Fibroblast of skin of scalp (primary cell): ENCODE measurements around the gene DNAJB11.
A peak's percentile ranks its signal among the peaks of the same experiment; 100 is the strongest.

ENCODE experiments used
- DNase-seq: peaks from one replicate; pipeline ENCODE4 v3.0.0-alpha.2; 2013

DNAJB11 gene

DNA sequence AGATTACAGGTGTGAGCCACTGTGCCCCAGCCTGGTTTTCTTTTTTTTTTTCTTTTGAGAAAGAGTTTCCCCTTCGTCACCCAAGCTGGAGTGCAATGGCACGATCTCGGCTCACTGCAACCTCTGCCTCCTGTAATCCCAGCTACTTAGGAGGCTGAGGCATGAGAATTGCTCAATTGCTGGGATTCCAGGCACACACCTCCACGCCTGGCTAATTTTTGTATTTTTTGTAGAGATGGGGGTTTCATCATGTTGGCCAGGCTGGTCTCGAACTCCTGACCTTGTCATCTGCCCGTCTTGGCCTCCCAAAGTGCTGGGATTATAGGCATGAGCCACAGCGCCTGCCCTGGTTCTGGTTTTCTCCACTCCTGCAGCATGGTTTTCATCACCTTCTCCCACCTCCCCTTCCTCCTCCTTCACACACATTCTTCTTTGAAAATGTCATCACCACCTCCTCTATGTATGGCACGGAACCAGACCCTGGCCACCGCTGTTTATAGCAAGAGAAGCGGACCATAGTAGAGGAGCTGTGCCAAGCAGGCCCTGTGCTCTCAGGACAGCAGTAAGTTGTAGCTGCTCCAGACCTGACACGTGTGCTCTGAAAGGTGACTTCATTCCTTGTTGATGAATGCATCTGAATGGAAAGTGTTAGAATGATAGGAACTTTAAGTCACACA, 27.7 kb downstream of the DNAJB11 start:
- peak; percentile 56 for DNase-seq

DNA sequence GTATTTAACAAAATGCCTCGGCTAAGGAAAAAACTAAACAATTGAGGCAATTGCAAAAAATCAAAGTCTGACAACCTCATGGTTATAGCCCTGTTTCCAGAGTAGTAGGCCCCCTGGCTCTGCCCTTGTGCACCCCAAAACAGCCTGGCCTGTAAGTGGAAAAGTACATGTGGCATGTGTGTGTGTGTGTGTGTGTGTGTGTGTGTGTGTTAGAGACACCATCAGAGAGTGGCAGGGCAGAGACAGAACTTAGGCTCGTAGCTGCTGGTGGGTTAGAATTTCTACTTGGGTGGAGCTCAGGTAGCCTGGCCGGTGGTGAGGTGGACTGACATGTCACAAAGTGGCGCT, 28.2 kb downstream of the DNAJB11 start:
- no peak for DNase-seq

DNA sequence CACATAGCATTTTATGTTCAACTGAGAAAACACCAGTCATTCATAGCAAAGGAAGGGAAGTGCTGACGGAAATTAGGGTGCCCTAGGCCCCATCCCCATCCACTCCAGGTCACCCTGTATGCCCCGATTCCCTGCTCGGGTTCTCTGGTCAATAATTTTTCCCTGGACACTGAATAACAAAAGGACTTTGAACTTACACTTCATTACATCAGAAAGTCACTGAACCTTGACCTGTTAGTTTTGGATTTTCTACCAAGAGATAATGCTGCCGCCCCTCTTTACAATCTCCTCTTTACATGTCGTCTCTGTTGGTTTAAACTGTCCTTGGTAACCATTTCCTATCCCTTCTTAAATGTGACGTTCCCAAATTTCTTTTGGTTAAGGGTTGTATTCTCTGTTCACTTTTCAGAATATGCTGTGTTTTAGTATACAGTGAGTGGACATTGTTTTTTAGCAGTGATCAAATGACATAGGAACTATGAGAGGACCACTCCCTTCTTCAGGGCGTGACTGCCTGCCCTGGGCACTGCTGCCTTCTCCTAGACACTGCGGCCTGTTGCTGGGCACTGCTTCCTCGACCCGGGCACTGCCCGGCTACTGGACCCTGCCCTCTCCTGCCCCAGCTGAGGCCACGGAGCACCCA, 28.7 kb downstream of the DNAJB11 start:
- no peak for DNase-seq

DNA sequence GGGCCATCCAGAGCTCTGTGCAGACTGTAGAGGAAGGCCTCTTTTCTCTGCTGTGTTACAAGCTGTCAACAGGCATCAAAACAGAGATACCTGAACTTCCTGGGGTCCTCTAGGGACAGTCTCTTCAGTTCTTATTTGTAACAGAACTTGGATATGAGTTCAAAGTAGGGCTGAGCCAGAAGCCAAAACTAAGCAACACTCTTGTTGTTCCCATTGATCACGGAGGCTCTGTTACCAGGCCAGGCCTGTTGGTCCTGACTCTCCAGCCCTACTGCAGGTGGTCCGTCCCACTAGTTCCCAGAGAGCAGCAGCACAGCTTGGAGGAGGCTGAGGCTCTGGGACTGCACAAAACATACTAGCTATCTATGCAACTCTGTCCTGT, 29.3 kb downstream of the DNAJB11 start:
- DNase-seq, result no peak

DNA sequence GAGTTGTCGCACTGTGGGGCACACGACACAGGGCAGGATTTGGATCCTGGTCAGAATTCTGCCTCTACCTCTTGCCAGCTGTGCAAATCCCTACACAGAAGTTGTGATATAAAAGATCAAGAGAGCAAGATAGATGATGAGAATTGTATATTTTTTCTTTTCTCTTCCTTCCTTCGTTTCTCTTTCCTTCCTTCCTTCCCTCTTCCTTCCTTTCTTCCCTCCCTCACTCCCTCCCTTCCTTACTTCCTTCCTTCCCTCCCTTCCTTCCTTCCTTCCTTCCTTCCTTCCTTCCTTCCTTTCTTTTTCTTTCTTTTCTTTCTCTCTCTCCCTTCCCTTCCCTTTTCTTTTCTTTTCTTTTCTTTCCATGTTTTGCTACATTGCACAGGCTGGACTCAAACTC, 30.4 kb downstream of the DNAJB11 start:
- DNase-seq, result no peak

DNA sequence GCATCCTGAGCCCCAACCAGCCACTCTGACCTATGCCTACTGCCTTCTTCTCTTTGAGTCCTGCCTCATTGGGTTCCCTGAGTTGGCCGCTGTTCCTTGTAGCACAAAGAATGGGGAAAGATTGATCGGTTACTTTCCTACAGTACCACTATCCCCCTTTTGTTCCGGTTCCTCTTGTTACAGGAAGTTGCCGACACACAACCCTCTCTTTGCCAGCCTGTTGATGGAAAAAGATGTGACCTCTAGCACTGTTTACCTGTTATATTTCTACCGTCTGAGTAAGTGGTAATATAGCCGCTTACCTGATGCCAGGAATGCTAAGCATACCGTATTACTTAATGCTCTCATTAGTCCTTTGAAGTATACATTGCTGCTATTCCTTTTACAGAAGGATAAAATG, 32.6 kb downstream of the DNAJB11 start:
- DNase-seq, result no peak

DNA sequence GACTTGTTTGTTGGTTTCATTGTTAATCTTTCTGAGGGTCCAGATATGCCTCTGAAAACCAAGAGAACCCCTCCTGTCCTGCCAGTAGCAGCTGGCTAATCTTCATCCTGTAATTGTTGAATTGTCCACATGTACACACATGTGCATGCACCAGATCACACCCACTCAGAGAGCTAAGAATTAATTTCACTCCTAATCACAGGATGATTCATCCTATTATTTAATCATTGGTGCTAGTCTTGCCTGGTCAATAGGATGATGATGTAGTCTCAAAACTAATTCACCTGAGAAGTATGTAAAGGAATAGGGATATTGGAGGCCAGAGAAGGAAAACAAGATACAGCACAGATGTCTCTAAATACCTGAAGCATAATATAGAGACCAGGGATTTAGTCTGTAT, 34.6 kb downstream of the DNAJB11 start:
- DNase-seq, result no peak

DNA sequence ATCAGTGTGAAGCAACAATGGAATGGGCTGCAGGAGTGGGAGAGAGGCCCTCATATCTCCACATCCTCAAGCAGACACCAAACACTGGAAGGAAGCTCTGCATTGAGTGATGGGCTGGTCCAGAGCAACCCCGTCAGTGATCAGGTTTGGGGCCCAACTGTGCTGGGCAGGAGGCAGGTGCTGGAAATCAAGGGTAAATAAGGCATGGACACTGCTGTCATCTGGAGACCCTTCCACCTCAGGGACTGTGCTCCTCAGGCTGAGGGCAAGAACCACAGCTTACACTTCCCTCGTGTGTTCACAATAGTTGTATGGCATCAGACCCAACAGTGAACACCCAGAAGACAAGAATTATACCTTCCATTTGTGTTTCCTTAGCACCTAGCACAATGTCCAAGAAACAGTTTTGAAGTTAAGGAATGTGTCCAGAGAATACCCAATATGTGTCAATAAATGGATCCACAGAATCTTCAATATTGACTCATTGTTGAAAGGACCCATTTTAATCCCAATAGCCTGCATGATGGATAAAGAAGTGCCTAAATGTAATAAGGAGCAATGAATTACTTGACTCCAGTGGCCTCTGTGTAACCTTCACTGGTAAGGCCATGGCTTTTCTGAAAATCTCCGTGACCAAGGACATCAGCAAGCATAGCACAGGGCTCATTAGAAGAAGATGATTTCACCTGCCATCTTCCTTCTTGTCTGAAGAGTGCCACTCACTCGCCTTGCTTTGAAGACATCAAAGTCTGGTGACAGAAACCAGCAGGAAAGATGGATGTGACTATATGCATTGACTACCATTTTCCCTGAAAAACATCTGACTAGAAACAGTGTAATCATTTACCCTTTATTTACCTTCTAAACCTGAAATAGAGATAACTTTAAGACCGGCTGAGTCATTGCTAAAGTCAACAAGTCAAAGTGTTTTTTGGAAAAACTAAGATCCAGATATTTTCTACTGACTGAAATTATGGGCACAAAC, 35.3 kb downstream of the DNAJB11 start:
- DNase-seq, result no peak

DNA sequence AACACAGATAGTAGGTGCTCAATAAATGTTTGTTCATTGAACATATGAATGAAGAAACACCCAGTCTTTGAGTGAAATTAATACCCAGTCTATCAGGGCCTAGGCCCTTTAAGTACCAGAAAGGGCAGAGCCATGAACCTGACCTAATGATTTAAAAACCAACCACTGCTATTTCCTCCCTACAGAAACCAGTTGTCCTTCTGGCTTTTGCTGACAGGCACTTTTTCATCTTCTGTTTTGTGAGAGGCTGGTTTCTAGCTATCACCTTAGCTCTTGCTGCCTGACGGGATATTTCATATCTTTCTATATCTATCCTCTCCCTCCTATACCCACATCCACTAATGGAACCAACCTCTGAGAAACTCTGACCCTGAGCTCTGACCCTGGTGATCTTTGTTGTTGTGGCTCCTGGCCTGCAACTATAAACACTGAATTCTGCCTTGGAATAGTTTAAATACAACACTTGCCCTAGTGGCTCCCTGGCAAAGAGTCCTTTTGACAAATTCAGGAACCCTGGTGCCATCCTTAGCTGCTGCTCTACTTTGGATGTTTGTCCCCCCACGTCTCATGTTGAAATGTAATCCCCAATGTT, 38.2 kb downstream of the DNAJB11 start:
- no peak for DNase-seq

DNA sequence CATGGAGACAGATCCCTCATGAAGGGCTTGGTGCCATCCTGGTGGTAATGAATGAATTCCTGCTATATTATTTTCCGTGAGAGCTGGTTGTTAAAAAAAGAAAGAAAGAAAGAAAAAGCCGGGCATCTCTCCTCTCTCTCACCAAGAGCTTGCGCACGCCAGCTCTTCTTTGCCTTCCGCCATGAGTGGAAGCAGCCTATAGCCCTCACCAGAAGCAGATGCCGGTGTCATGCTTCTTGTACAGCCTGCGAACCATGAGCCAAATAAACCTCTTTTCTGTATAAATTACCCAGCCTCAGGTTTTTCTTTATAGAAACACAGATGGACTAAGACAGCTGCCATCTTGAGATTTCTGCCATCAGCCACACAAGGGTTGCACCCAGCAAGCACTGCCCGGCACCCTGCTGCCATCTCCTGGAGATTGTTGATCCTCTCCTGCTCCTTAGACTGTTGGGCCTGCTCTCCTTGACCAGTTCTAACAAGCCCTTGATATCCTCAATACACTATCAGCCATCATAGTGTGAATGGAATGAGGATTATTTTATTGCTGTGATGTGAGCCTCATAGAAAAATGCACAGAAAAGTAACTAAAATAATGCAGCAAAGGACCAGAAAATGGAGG, 38.8 kb downstream of the DNAJB11 start:
- peak; percentile 6 for DNase-seq

DNA sequence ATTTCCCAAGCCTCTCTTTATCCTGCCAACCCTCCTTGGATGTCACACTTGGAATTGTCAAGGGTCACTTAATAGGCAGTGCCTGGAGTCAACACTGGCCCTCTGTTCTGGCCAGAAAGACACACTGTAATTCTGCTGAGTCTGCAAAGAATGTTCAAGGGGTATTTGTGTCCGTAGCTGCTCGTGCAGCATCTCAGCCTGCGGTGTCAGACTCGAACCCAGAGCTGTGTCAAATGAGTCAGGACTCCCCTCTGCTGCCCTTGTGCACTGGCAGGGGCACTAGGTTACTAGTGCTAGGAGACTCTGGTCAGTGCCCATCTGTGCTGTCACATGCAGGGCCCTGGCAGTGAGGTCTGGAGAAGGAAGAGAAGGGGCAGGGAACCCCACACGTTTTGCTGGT, 41.5 kb downstream of the DNAJB11 start:
- no peak for DNase-seq

DNA sequence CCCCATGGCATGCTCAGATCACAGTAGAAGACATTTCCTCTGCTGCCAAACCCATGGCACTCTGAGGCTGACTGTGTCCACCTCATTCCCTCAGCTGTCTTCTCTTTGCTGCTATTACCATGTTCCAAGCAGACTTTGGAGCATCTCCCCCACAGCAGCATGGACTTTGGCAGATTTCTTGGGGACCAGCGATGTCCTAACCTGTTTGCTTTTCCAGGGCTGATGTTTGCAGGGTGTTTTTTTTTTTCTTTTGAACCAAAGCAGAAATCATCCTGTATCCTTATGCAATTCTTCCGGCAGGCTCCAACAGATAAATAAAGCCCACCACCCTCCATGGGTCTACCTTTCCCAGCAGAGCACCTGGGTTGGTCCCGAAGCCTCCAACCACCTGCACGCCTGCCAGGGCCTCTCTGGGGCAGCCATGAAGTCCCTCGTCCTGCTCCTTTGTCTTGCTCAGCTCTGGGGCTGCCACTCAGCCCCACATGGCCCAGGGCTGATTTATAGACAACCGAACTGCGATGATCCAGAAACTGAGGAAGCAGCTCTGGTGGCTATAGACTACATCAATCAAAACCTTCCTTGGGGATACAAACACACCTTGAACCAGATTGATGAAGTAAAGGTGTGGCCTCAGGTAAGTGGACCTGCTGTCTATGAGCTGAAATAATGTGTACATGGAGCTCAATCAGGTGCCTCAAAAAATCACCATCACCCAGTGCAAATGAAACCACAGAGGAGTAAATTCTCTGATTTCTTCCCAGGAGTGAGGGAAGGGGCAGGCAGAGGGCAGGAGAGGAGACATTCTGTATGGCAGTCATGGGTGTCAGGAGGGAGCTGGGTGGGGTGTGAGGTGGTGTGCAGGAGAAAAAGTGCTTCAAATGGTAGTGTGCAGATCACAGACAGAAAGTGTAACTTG, 42.5 kb downstream of the DNAJB11 start, which contains the start of gene AHSG:
Gene AHSG, plus strand, starts transcription at position 340 of the 916 bp plus-strand sequence. Its CDS starts 82 bp downstream, at position 422.
- no peak for DNase-seq

DNA sequence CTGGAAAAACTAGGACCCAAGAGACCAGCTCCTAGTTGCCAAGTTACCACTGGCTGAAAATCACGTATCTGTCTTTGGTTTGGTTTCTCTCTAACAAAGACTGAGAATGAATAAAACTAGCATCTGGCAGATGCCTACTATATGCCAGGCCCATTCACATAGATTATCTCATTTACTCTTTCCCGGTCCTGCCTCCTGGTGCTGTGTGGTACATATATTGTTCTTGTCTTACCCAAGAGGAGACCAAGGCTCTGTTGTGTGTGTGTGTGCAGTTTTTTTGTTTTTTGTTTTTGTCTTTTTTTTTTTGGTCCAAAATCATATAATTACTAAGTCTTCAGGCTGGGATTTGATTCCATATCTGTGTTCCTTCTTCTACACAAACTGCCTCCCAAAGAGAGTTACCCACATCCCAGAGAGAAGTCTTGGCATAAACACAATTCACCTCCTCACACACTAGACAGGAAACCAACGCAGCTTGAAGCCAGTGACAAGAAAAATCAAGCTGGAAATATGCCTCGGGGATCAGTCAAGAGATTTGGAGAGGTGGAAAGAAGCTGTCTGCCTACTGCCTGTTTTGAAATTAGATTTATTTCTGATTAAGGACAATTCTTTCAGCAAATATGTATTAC, 43.2 kb downstream of the DNAJB11 start:
- peak; percentile 6 for DNase-seq

DNA sequence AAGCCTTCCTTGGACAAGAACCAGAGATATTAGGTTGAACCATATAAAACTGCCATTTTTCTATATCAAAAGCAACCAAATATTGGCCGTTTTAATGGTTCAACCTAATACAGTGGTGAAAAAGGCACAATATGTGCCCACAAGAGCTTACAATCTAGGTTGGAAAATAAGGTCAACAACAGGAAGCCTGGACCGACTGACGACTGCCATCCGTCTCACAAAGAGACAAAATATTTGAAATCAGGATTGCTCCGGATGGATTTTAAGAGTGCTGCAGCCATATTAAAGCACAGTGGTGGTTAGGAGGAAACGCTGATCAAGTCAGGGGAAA, 43.7 kb downstream of the DNAJB11 start:
- DNase-seq, result no peak

DNA sequence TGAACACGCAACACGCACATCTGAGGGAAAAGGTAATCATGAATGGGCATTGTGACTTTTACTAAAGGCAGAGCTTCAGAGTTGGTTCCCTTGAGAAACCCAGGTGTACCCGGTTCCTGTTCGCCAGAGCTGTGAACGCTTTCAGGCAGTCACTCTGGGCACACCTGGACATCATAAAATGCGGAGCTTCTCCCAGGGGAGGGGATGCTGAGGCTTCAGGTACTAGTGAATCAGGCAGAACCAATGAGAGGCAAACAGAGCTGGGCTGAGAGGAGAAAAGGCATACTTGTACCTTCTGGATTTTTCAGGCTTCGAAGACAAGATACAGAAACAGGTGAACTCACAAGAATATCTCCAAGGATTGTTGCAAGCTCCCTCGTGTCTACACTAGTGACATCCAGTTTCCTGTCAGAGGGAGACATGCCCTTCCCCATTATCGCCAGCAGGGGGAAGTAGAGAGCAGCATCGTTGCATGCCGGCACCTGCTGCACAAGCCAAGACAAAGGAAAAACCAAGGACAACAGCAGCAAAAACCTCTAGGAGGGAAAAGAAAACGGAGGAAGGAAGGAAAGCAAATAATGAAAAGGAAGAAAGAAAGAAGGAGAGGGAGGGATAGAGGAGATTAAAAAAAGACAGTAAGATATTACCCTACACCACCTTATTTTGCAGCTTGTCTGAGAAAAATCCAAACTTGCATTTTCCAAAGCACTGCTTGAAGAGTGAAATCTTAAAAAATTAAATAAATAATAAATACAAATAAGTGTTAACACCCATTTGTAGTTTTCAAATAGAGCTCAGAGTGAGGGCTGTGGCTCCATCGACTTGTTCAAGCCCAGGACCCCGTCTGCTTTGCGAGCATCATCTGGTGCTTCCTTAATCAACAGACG, 44.3 kb downstream of the DNAJB11 start:
- peak; percentile 66 for DNase-seq

DNA sequence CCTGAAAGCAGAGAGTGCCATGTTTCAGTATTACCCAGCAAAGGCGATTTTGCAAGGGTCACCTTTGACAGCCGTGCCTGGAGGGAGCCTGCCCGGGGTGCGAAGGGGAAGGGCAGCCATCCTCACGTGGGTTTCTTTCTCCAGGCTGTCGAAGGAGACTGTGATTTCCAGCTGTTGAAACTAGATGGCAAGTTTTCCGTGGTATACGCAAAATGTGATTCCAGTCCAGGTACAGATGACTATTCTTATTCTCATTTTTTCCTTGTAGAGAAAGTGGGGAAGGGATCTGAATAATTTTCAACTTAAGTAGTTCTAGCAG, 45.7 kb downstream of the DNAJB11 start:
- DNase-seq, result no peak

DNA sequence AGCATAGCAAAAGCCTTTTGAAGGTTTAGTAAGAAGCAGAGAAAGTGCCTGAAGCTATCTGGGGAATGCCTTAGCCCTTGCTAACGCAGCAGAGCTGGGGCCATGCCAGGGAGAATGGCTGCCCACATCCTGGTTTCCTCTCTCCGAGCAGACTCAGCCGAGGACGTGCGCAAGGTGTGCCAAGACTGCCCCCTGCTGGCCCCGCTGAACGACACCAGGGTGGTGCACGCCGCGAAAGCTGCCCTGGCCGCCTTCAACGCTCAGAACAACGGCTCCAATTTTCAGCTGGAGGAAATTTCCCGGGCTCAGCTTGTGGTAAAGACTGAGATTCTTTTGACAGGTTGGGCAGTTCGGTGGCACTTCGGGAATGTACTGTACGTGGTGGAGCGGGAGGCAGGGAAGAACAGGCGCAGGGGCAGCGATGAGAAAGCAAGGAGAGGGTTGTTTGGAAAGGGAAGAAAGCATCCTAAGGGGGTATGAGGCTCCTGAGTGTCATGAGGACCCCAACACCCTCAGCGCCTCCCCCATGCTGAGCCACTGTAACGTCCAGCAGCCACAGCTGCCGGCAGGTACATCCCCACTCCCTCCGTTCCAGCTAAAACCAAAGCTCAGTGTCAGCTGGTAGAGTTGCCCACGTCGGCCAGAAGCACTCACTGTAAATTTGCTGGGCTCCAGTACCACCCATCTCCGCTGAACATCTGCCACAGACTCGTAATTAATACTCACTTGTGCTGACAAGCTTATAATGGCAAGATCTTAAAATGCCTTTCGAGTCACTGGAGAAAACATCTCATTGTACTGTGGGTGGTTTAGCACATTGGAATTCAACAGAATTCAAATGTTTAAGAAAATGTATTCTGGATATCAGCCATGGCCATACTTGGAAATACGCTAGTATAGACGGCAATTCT, 46.8 kb downstream of the DNAJB11 start:
- DNase-seq, result peak; percentile 94

DNA sequence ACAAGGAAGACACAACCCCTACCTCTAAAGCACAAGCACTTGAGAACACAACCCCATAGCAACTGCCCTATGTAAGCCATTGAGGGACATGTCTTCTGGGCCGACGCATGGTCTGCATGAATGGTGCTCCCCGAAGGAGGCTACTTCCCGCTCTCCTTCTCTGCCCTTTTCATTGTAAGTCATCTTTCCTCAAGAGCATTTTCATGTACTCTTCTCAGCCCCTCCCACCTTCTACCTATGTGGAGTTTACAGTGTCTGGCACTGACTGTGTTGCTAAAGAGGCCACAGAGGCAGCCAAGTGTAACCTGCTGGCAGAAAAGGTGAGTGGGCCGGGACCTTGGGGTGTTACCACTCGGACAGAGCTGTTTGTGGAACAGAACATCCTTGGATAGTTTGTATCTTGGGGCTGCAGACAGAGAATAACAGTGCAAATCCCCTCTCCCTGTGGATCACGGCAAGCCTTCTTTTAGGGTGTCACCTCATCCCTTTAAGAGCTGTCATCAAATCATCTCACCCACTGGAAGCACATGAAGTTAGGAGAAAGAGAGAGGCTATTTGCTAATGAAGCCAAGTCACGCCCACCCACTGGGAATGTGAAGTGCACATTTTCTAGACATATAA, 47.9 kb downstream of the DNAJB11 start:
- DNase-seq, result no peak

DNA sequence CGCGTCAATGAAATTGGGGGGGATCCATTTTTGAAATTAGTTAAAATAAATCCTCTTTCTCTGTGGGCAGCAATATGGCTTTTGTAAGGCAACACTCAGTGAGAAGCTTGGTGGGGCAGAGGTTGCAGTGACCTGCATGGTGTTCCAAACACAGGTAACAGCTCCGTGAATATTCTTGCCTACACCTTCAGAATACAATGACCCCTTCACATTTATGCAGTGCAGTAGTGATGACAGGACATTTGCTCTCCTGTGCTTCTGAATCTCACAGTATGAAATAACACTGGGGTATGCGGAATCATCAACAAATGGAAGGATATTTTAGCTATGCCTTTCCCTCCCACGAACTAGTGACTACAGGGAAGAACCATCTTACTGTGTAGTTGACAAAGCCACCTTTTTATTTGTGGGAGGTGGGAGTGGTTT, 49.3 kb downstream of the DNAJB11 start:
- DNase-seq, result no peak
